SJCRH30 (cell line): Measurements from ENCODE around the gene ZNF512B. TPM values are rescaled to one million over a fixed set of nuclear protein-coding genes. Genes with fewer than 3 reads are reported as not detected.
"Not testable (repeated sequence)": the region's sequence is repeated elsewhere in the genome, so short reads cannot be mapped to it uniquely, and the experiment has no call there.

Source experiments
- DNase-seq, 2 experiments: peaks; one replicate each; pipeline ENCODE4 v3.0.0-alpha.2; 2015 to 2020
- H3K27ac ChIP-seq: fragments of 250-450 bp; sonication (Bioruptor Pico); 2 replicates; pipeline ENCODE4 v1.5.1; 2020; ENCODE audit warnings: mild to moderate bottlenecking, moderate library complexity
- H3K27me3 ChIP-seq: fragments of 250-450 bp; sonication (Bioruptor Pico); 2 replicates; pipeline ENCODE4 v1.5.1; 2020; ENCODE audit warnings: mild to moderate bottlenecking, moderate library complexity
- H3K36me3 ChIP-seq: fragments of 250-450 bp; sonication (Bioruptor Pico); 2 replicates; pipeline ENCODE4 v1.5.1; 2020; ENCODE audit warnings: mild to moderate bottlenecking, moderate library complexity
- H3K4me1 ChIP-seq: fragments of 250-450 bp; sonication (Bioruptor Pico); 2 replicates; pipeline ENCODE4 v1.5.1; 2020; ENCODE audit warnings: mild to moderate bottlenecking, moderate library complexity
- H3K4me3 ChIP-seq: fragments of 250-450 bp; sonication (Bioruptor Pico); 2 replicates; pipeline ENCODE4 v1.5.1; 2020; ENCODE audit warnings: mild to moderate bottlenecking, moderate library complexity
- H3K9me3 ChIP-seq: fragments of 250-450 bp; sonication (Bioruptor Pico); replicated peaks from 2 replicates; pipeline ENCODE4 v1.5.1; 2020; ENCODE audit warnings: mild to moderate bottlenecking, moderate library complexity
- total RNA-seq: library from RNA; depleted of rRNA; stranded (reverse); fragments of >200 nt; shearing (Covaris generic); gene quantifications from 2 replicates; pipeline ENCODE4 v1.2.3, GENCODE V29; 2014

ZNF512B gene
- total RNA-seq, 1 experiment from 2014 or later = 19.1 TPM

DNA sequence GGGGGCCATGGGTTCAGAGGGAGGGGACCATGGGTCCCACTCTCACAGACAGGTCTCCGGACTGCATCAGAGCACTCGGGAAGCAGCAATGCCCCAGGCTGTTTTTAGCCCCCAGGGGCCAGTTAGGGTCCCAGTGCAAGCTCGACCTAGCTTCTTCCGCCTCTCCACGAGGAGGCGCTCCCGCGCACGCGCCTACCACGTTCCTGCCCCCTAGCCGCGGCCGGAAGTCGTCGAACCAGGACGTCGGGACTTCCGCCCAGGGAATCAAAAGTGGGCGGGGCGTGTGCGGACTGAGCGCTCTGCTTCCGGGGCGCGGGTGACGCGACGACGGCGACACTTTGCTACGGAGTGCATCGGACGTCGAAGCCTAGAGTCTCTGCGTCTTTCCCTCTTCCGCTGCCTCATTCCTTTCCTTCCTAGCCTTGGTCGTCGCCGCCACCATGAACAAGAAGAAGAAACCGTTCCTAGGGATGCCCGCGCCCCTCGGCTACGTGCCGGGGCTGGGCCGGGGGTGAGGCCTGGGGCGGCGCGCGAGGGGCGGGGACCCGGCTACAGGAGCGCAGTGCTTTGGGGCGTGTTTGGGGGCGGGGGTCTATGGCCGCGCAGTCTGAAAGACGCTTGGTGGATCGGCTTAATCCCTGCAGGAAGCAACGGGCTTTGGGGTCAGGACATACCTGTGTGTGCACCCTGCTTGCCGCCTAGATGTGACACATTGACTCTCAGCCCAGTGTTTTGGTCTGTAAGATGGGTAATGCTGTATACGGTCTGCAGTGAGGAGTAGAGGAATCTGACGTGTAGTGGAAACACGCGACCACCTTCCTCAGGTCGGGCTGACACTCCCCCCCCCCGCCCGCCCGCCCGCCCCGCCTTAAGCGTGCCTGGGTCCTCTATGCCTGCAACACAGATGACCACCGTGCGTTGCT is 11.3 kb upstream of the ZNF512B start, which contains the start of gene PRPF6:
TSS of gene PRPF6 (plus strand) at position 327 of the 923 bp plus-strand sequence. CDS start at position 441, 114 bp downstream.
- Histone ChIP-seq H3K9me3 (no peaks in the 10 kb centered on the region), H3K36me3 (peaks cover 32% of the 10 kb centered on the region), H3K4me3 (peak within 1 kb of the TSS; percentile 87), H3K4me1 (peaks cover 17% of the 10 kb centered on the region), H3K27ac (peak within 1 kb of the TSS; percentile 86), H3K27me3 (peaks cover 2% of the 10 kb centered on the region; the same call in 1 of the 2 replicates)
- DNase-seq = peak; percentile 99 to 100

DNA sequence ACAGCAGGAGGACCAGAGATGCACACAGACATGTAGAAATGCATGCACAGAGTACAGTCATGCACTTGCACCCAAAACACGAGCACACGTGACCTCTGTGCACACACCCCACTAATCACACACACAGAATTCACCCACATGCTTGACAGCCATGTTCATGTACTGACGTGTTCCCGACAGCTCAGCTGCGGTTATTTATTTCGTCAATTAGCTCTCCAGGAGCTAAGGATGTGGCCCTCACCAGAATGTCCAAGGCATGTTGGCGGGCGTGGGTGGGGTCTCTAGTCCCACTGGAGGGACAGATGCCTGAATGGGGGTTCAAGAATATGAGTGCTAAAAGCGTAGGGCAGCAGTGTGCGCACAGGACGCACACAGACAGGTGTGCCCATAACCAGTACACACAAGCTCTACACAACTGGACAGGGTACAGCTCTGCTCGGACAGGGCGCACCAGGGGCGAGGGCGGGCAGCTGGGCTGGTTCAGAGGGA is 10.6 kb upstream of the ZNF512B start:
- H3K4me3 ChIP-seq = peak overlapping the region; percentile 87
- H3K27ac ChIP-seq = peak overlapping the region; percentile 86; the same call in 1 of the 2 replicates
- peaks cover 26% of the 10 kb centered on the region for H3K36me3 ChIP-seq
- no peak for DNase-seq
- H3K9me3 ChIP-seq = no peaks in the 10 kb centered on the region
- peaks cover 2% of the 10 kb centered on the region; the same call in 1 of the 2 replicates for H3K27me3 ChIP-seq
- peaks cover 17% of the 10 kb centered on the region for H3K4me1 ChIP-seq

DNA sequence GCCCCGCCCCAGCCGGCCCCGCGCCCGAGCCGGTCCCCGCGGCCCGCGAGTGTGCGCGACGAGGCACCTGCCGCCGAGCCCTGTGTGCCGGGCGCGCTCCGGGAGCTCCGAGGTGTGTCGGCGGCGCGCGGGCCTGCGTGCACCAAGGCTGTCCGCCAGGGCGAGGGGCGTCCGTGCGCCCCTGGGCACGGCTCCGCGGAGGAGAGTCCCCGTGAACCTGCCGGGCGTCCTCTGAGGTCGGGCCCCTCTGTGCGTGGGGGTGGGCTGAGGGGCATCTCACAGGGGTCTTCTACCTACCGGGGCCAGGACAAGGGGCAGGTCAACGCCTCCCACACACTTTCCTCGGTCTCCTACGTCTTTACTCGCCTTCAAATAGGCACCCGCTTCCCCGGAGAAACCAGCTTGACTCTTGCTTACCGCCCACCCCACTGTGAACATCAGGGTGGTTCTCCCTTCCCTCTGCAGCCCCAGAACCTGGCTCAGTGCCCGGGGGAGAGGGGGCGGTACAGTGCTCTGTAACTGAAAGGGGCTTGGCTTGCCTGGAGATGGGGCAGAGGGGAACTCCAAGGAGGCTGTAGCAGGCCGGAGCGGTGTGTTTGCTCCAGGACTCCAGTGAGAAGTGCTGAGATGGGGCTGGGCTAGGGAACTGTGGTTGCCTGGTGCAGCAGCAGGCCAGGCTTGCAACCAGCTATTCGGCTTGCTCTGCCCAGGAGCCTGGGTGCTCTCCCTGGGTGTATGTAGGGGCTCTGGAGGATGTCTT is 10.0 kb upstream of the ZNF512B start, which contains the start of gene SAMD10:
TSS of gene SAMD10 (minus strand) at position 86 of the 760 bp plus-strand sequence. CDS start 175 bp downstream, outside the sequence.
- Histone ChIP-seq H3K4me3 (peak within 1 kb of the TSS; percentile 87), H3K27ac (peak within 1 kb of the TSS; percentile 86; the same call in 1 of the 2 replicates), H3K9me3 (no peaks in the 10 kb centered on the region), H3K36me3 (peaks cover 20% of the 10 kb centered on the region), H3K4me1 (peaks cover 18% of the 10 kb centered on the region), H3K27me3 (peaks cover 2% of the 10 kb centered on the region; the same call in 1 of the 2 replicates)
- DNase-seq = peak in 1 of 2 experiments; percentile 48

DNA sequence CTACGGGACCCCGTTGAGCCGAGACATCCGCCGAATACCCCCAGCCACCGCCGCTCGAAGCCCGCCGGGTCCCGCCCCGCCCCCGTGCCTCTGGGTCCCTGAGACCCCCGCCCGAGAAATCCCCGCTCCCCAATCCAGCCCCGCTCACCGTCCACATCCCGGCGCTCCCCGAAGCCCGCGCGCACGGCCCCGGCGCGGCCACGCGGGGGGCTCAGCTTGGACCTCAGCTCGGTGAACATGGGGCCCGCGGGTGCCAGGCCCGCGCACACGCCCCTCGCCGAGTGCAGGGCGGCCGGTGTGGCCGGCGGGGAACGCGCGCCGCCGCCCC is 9.5 kb upstream of the ZNF512B start:
- H3K27ac ChIP-seq = no peak overlapping the region
- no peak overlapping the region for H3K4me3 ChIP-seq
- DNase-seq = no peak
- no peaks in the 10 kb centered on the region for H3K9me3 ChIP-seq
- peaks cover 2% of the 10 kb centered on the region; the same call in 1 of the 2 replicates for H3K27me3 ChIP-seq
- peaks cover 14% of the 10 kb centered on the region for H3K36me3 ChIP-seq
- H3K4me1 ChIP-seq = peaks cover 20% of the 10 kb centered on the region

DNA sequence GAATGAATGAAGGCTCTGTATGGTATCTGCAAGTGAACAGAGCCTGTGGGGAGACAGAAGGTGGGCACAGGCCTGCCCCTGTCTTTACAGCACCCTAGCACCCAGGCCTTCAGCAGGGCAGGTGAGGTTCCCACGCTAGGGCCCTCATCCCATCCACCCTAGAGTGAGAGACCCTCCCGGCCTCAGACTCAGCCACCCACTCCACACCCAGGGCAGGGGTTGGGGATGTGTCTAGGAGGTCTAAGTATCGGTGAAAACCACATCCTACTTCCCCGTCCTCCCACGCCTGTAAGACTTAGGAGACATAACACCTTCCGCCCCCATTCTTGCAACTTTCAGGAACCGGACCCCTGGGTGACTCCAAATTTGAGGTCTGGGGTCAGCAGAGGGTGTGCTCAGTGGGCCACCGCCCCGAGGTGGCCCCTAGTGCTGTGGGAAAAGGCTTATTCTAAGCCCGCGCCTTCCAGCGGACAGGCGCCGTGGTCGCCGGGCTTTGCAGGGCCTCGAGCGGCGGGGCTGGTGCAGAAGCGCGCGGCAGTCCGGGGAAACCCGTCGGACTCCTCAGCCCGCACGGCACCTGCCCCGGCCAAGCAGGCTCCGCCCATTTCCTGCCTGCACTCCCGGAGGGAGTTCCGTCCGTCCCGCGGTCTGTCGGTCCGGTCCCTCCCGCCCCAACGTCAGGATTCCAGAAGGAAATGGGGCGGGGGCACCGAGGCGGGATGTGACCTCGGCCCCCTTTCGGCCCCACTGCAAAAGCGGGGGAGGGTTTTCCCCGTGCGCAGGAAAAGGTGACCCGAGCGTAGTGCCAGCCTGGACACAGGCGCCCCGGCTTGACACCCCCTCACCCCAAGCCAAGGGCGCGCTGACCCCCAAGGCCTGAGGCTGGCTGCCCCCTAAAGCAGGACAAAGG is 8.8 kb upstream of the ZNF512B start:
- Histone ChIP-seq H3K4me3 (no peak overlapping the region), H3K27ac (no peak overlapping the region), H3K27me3 (peaks cover 2% of the 10 kb centered on the region; the same call in 1 of the 2 replicates), H3K9me3 (no peaks in the 10 kb centered on the region), H3K36me3 (peaks cover 8% of the 10 kb centered on the region), H3K4me1 (peaks cover 20% of the 10 kb centered on the region)
- DNase-seq = peak in 1 of 2 experiments; percentile 18

DNA sequence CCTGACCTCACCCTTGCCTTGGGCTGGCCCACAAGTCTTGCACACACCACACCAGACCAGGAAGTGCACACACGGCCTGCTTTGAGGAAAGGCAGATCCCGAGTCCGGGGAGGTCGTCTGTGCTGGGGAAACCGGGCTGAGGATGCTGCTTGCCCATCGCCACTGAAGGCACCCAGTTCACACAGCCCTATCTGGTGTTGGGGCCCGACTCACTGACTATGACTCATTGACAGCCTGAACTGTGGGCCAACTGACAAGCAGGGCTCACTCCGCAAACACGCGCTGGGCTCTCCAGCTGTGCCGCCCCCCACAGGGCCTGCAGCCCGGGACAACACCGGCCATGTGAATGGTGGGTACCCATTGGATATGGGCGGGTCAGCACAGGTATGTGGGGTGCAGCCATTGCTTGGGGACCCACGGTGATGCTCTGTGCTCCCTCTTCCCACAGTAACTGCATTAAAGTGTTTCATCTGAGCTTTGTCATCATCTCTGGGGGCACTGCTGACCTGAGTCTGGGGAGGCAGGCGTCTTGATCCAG is 8.1 kb upstream of the ZNF512B start:
- Histone ChIP-seq H3K4me1 (peaks cover 20% of the 10 kb centered on the region), H3K27ac (no peak overlapping the region)
- DNase-seq = peak; percentile 66 to 68

DNA sequence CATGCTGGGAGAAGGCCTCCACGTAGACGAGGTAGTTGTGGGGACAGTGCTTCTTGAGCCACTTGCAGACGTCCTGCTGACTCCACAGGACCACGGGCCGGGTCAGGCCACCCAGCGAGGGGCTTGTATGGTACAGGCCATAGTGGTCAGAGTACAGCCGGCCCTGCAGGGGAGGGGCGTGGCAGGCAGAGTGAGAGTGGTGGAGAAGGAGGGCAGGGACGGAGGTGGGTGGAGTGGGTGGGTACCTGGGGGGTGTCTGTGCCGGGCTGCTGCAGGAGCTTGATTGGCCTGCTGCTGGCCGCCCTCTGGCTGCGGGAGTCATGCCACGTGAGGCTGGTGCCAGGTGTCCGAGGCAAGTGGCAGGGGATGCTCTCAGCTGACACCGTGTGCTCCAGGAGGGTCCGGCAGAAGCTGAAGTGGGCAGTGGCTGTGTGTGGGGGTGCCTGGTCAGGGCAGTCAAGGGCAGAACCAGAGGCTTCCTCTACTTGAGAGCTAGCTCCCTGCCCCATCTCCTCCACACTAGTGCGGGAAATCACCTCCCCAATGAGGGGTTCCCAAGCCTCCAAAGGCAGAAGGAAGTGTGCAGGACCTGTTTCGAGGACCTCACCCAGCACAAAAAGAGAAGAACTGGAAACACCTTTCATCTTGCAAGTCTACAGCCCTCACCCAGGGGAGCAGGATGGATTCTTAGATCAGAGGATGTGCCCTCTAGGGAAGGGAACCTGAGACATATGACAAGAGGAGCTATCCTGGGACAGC is 7.4 kb upstream of the ZNF512B start:
- peaks cover 2% of the 10 kb centered on the region; the same call in 1 of the 2 replicates for H3K27me3 ChIP-seq
- peak in 1 of 2 experiments; percentile 6 for DNase-seq
- H3K4me1 ChIP-seq = peaks cover 20% of the 10 kb centered on the region
- no peak overlapping the region for H3K4me3 ChIP-seq
- no peaks in the 10 kb centered on the region for H3K9me3 ChIP-seq
- H3K27ac ChIP-seq = no peak overlapping the region
- H3K36me3 ChIP-seq = no peaks in the 10 kb centered on the region

More for the DNA sequence above, 8.1 kb upstream of the ZNF512B start:
- H3K36me3 ChIP-seq = peaks cover 4% of the 10 kb centered on the region
- no peak overlapping the region for H3K4me3 ChIP-seq
- no peaks in the 10 kb centered on the region for H3K9me3 ChIP-seq
- H3K27me3 ChIP-seq = peaks cover 2% of the 10 kb centered on the region; the same call in 1 of the 2 replicates

DNA sequence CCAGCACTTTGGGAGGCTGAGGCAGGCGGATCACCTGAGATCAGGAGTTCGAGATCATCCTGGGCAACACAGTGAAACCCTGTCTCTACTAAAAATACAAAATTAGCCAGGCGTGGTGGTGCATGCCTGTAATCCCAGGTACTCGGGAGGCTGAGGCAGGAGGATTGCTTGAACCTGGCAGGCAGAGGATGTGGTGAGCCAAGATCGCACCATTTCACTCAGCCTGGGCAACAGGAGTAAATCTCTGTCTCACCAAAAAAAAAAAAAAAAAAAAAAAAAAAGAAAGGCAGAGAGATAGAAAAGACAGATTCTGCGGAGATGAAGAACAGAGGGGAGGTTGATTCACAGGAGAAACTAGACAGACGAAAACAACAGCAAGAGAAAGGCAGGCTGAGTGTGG is 6.8 kb upstream of the ZNF512B start:
- peaks cover 17% of the 10 kb centered on the region for H3K4me1 ChIP-seq
- H3K27ac ChIP-seq, DNase-seq, H3K27me3 ChIP-seq, H3K36me3 ChIP-seq, H3K9me3 ChIP-seq, H3K4me3 ChIP-seq: not testable (repeated sequence)

DNA sequence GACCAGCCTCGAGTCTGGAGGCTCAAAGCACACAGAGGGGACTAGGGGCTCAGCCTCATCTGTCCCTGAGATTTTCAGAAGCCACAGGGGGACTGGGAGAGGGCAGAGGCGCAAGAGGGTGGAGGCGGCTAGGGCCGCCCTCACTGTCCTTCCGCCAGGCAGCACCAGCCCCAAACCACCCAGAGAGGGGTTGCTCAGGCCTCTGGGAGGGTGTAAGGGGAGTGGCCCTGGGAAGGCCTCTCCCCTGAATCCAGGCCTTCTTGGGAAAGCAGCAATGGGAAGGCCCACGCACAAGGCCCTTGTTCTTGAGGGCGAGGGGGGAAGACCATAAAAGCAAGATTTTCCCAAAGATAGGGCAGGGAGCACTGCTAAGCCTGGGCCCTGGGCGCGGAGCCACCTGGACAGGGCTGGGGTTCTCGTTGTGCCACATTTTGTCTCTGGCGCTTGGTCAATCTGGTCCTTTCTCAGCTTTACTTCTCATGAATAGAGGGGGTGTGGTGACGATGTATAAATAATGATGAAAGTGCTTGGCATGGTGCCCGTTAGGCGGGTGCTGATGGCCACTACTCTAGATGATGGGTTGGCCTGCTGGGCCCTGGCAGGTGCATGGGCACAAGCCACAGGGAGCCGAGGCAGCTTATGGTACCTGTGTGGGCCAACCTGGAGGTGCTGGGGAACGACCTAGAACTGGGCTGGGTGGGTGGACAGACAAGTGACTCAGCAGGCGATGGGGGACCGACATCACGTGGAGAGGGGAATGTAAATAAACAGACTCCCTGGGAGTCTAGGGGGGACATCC is 4.9 kb upstream of the ZNF512B start:
- Histone ChIP-seq H3K27me3 (peaks cover 7% of the 10 kb centered on the region; the same call in 1 of the 2 replicates), H3K27ac (no peak overlapping the region), H3K4me3 (no peak overlapping the region), H3K9me3 (no peaks in the 10 kb centered on the region), H3K4me1 (peaks cover 12% of the 10 kb centered on the region), H3K36me3 (no peaks in the 10 kb centered on the region)
- peak in 1 of 2 experiments; percentile 38 for DNase-seq

DNA sequence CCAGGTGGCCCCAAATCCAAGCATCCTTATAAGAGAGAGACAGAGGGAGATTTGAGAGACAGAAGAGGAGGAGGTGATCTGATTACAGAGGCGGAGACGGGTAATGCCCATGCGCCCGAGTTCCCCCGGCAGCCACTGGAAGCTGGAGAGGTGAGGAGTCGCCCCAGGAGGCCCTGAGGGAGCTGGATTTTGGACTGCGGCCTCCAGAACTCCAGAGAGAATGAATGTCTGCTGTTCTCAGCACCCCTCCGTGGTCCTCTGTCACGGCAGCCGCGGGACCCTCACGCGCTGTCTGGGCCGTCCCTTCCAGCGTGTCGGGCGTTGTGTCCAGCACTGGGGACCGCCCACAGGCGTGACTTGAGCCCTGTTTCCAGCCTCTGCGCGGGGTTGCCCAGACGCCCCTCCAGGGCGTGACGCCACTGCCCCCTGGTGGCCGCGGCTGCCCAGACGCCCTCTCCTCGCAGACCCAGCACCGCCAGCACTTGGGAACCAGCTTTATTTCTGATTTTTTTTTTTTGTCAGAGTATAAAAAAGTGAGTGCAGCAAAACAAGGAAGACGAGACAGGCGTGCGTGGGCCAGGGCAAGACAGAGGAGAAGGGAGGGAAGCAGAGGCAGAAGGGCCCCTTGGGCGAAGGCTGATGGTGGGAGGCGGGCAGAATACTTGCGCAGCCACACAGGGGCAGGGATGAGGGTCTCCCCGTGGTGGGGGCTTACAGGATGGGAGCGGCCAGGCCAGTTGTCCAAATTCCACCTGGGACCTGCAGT is 4.1 kb upstream of the ZNF512B start:
- peak; percentile 91 to 97 for DNase-seq
- Histone ChIP-seq H3K27me3 (peaks cover 7% of the 10 kb centered on the region; the same call in 1 of the 2 replicates), H3K9me3 (no peaks in the 10 kb centered on the region), H3K4me3 (peak overlapping the region; percentile 56), H3K4me1 (peaks cover 14% of the 10 kb centered on the region), H3K36me3 (no peaks in the 10 kb centered on the region), H3K27ac (no peak overlapping the region)

DNA sequence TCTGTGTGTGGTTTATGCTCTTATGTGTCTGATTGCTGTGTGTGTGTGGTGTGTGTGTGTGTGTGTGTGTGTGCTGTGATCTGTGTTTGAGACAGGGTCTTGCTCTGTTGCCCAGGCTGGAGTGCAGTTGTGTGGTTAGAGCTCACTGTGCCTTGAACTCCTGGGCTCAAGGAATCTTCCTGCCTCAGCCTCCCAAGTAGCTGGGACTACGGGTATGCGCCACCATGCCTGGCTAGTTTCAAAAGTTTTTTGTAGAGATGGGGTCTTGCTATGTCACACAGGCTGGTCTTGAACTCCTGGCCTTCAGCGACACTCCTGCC is 3.4 kb upstream of the ZNF512B start:
- Histone ChIP-seq H3K36me3 (no peaks in the 10 kb centered on the region), H3K9me3 (no peaks in the 10 kb centered on the region), H3K4me3 (no peak overlapping the region), H3K4me1 (peaks cover 15% of the 10 kb centered on the region), H3K27ac (no peak overlapping the region), H3K27me3 (peaks cover 7% of the 10 kb centered on the region; the same call in 1 of the 2 replicates)
- DNase-seq = peak in 1 of 2 experiments; percentile 6
